ENCODE data around the gene ZNF527.

GRCh38 chr19:37348060-37348459, 22.8 kb upstream of the ZNF527 start:
- no peak for TF ChIP-seq CTCF (IDR thresholded peaks at IDR 0.05; ENCODE audit: insufficient read depth, low read length)
- TF ChIP-seq POLR2AphosphoS5 (IDR thresholded peaks at IDR 0.05; ENCODE audit: low read depth) = no peak
- no peak for TF ChIP-seq REST (IDR thresholded peaks at IDR 0.05; ENCODE audit: insufficient replicate concordance, low read depth)
- TF ChIP-seq GABPA (IDR thresholded peaks at IDR 0.05; ENCODE audit: low read depth) = no peak
- no peak for TF ChIP-seq SPI1 (IDR thresholded peaks at IDR 0.05; ENCODE audit: borderline replicate concordance, low read depth)
